HG03432 (cell line): Measurements from ENCODE around the gene PPBP.
"Not testable (repeated sequence)": the region's sequence is repeated elsewhere in the genome, so short reads cannot be mapped to it uniquely, and the experiment has no call there.

ENCODE experiments used
- ATAC-seq: cut with Tn5 transposase; IDR thresholded peaks from one replicate; pipeline ENCODE4 v1.9.1; 2021; ENCODE audit warnings: mild to moderate bottlenecking, moderate library complexity; ENCODE audit not compliant: unreplicated experiment

The PPBP gene

DNA sequence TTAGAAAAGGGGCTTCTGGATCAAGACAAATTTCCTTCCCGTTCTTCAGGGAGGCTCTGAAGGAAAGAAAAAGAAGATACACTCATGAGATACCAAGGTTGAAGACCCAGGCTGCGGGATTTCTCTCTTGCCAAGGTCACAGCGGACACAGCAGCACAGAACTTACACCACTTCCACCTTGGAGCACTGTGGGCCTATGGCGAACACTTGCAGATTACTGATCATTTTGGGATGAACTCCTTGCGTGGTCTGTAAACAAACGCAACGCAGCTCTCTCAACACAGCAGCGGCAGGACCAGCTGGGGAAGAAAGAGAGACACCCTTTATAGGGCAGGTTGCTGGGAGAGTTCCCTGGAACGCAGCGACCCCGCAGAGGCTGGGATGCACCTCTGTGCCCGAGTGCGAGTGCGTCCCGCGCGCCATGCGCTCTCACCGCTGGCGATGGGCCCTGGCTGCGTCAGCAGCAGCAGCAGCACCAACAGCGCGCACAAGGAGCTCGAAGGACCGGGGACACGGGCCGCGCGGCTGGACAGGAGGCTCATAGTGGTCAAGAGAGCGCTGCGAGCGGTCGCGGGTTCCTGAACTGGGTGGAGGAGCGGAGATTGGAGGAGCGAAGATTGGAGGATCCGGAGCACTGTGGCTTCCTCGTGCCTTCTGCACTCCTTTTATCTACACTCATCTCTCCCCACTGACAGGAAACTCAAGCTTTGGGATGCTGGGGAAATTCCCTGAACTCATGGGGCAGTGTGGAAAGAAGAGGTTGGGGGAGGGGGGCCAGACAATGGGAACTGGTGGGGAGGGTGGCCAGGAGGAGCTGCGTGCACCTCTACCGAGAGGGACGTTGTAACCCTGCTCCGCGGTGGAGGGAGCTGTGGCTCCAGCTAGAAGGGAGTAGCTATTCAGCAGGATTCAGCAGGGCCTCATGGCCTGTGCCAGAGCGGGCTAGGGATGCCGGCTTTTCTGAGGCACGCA, 10.3 kb upstream of the PPBP start, which contains the start of gene CXCL5:
CXCL5 (minus strand) TSS at position 638 of the 972 bp plus-strand sequence; CDS start at position 542, 96 bp downstream.
- ATAC-seq = no peak

DNA sequence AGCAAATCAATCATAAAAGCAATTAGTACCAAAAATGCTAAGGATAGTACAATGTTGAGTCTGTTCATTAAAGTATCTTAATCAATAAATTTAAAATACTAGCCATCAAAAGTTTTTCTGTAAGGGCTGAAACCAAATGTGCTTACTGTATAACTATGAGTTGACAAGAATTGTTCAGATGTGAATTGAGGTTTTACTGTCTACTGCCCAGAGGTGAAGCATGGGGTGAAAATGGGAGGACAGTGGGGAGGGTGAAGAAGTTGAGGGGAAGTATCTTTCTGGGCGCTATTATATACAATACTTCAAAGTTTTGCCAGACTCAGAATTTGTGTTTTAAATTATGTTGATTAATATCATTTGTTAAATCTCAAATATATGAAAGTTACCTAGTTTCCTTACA, 4.1 kb upstream of the PPBP start:
- no peak for ATAC-seq

DNA sequence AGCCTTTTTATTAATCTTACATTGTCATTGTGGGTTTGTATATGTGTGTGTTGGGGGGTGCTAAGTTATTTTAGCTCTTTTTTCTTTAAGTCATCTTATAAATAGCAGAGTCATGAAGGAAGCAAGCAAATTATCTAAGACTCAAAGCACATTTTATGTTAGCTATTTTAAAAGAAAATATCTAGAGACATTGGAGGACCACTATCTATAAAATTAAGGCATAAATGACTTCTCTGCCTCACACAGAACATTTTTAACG, 3.7 kb upstream of the PPBP start:
- ATAC-seq = no peak

DNA sequence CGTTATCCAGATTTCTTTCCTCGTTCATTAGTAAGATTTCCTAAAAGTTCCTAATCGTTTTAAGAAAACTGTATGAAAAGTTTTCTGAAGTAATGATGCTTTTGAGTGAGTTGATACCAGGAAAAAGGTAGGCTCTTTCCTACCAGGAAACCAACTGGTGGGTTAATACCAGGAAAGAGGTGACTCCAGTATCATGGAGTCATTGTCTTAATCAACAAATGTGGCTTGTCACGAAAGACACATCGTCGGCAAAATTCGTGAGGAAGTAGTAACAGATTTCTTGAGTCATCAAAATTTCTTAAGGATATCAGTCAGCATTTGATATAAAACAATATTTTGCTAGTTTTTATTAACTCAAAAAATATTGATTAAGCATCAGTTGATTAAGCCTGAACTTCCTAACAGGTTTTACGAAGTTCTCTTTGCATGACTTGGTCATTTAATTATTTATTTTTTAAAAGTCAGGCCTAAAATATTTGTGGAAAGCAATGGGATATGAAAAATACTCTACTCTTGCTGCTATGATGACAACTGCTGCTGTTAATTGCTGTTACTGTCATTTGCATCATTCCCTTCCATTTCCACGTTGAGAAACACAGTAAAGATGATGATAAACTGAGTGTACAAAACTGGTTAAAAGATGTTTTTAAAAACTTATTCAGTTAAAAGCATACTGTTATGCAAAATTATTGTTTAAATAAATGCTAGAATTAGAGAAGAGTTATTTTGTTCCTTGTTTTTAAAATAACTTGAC, 3.2 kb upstream of the PPBP start:
- ATAC-seq = no peak

DNA sequence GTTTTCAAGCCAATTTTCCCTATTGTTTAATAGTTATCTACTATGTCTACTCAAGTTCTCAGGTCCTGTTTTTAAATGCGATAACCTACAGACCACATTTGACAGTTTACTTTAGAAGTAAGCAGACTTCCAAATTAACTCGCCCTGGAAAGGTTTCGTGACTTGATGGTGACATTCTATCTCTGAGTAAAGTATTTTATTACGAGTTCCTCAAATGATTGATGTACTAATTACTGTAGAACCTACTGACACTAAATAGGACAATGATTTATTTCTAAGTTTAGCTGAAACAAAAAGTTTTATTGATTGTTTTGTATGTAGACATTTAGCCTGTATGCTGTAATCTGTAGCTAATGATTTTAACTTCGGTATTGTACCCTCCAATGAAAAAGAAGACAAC, 1.9 kb upstream of the PPBP start:
- ATAC-seq = no peak

DNA sequence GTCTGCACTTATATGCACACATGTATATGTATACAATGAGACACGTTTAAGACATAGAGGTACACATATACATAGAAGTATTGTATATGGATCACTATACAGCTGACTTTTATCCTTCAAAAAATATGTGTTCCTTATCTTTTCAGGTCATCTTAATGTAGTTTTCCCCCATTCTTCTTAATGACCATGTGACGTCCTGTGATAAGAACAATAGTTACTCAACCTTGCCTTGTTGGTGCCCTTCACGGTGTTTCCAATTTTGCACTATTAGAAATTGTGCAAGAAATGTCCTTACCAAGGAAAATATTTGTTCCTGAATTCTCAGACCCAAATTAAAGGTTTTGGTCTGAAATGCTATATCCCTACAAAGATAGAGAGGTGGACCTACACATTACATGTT, 1.0 kb upstream of the PPBP start:
- ATAC-seq = no peak

DNA sequence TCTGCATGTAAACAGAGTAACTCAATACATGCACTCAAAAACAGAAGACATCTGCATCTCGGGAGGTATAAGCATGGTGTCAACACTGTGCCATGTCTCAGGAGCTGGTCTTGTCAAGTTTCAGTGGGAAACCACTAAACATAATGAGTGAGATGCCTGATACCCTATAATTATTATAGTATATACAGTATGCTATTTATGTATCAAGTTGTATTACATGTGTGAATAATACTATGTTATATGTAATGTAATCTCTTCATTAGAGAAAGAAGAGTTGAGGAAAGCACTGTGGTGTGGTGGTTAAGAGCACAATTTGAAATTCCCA, 2.5 kb downstream of the PPBP start:
- ATAC-seq = no peak

DNA sequence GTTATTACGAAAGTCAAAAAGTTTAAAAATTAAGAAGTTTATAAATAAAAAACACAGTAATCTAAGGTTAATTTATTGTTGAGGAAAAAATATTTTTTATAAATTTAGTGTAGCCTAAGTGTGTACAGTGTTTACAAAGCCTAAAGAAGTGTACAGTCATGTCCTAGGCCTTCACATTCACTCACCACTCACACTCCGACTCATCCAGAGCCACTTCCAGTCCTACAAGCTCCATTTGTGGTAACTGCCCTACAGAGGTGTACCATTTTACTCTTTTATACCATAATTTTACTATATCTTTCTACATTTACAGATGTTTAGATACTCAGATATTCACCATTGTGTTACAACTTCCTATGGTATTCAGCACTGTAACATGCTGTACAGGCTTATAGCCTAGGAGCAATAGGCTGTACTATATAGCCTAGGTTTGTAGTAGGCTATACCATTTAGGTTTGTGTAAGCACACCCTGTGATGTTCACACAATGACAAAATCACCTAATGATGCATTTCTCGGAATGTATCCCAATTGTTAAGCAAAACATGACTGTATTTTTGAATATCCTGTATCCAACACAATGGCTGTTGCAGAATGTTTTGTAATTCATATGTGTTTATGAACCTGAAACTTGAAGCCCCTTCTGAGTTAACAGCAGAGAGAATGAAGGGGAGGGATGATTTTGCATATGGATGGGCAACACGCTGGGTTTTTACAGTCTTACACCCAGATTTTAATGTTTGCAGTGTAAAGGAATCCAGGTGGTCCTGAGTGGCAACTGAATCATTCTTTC, 3.1 kb downstream of the PPBP start:
- ATAC-seq = no peak

DNA sequence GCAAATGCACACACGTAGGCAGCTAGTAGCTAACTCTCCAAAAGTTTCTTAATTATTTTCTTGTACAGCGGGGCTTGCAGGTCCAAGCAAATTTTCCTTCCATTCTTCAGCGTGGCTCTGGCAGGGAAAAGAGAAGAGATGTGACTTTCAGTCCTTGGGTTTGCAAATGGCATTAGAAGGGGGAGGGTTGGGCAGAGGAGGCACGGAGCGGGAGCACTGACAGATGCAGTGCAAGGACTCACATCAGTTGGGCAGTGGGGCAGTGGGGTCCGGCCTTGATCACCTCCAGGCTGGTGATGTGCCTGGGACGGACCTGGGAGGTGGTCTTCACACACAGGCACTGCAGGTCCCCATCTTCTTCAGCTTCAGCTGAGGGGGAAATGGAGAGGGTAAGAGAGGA, 6.8 kb downstream of the PPBP start:
- not testable (repeated sequence) for ATAC-seq

DNA sequence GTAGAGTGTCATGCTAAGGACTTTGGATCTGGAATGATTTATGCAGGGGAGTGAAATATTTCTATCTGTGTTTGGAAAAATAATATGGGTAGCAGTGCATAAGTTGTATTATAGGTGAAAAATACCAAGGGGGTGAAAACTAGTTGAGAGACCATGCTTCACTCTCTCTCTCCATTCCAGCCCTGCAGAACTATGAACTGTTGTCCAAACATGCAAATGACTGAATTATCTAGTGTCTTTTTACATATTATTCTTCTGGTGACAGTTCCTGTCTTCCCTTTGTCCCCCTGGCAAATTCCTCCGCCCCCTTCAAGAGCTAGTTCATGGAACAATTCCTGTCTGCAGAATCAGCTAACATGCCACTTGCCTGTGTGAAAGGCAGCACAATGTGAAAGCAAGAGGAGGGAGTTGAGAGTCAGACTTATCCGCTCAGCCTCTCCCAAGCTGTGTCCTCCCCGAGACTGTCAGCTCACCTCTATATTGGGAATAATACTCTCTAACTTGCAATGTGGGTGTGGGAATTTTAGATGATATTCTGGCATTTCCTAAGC, 8.5 kb downstream of the PPBP start:
- ATAC-seq = no peak

DNA sequence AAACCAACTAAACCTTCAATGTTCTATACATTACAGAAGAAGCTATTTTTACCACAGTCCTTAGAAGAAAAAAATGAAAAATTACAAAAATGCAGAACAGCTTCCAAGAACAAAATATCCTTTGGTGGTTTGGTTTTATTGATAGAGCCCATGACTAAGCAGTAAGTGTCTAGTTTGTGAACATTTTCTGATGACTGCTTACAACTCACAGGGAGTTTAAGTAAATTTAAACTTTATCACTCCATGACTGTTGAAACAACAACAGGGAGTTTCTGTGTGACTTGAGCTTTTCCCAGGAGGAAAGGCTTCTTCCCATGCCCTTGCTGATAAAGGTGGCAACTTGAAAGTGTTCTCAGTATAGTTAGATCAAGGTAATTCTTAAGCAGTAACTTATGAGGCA, 9.1 kb downstream of the PPBP start:
- ATAC-seq = no peak

DNA sequence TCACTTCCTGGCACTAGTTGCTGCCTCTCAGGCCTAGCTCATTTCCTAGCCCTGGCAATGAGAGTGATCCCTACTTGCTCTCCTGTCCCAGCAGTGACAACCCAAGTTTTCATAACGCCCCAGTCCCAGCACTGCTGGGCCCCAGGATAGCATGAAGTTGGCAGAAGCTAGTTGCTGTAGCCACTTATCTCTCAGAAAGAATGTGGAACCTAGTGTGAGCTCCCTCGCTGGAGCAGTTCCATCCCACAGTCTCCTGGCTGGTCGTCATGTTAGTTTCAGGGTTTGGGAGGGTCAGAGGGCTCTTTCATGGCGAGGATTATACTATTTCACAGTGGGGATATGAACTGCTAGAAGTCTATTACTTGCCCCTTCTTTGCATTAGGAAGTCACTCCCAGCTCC, 11.3 kb downstream of the PPBP start:
- no peak for ATAC-seq

DNA sequence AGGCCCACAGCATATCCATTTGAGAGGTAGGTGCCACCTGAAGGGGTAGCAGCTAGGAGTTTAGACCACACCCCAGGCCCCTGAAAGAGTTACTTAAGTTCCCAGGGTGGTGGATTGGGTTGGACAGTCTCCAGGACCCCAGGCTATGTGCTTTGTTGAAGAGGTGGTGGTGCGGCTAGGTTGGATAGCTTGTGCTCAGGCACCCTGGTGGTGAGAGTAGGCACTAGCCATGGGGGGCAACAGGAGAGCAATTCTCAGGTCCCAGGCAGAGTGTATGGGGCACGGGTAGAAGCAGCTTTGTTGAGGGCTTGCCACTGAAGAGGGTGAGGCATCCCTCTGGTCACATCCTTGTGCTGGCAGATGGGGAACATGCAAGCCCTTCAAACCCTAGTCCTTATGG, 11.8 kb downstream of the PPBP start:
- ATAC-seq = no peak

DNA sequence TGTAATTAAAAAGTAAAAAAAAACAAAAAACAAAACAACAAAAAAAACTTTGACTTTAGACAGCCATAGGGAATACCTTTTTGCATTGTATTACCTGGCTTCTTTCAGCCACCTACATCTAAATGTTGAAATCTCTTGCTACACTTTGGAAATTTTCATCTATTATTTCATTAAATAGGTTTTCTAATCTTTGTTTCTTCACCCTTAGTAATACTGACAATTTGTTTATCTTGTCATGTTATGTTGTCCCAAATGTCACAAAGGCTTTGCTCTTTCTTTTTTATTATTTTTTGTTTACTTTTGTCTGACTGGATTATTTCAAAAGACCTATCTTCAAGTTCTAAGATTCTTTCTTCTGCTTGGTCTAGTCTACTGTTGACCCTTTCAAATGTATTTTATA, 13.6 kb downstream of the PPBP start:
- ATAC-seq = no peak

DNA sequence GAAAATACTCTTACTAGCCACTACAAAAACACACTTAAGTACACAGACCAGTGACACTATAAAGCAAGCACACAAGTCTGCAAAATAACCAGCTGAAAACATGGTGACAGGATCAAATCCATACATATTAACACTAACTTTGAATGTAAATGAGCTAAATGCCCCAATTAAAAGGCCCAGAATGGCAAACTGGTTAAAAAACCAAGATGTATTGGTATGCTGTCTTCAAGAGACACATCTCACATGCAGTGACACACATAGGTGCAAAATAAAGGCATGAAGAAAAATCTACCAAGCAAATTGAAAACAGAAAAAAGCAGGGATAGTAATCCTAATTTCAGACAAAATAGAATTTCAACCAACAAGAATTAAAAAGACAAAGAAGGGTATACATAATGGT, 17.0 kb downstream of the PPBP start:
- ATAC-seq = no peak

DNA sequence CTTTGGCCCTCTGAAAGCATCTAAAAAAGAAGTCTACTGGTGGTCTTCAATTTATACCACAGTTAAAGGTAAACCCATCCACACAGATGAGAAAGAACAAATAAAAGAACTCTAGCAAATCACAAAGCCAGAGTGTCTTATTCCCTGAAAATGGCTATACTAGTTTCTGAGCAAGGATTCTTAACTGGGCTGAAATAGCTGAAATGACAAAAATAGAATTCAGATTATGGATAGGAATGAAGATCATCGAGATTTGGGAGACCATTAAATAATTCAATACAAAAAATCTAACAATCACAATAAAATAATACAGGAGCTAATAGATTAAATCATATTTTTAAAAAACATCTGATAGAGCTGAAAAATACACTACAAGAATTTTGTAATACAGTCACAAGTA, 18.0 kb downstream of the PPBP start:
- ATAC-seq = no peak

DNA sequence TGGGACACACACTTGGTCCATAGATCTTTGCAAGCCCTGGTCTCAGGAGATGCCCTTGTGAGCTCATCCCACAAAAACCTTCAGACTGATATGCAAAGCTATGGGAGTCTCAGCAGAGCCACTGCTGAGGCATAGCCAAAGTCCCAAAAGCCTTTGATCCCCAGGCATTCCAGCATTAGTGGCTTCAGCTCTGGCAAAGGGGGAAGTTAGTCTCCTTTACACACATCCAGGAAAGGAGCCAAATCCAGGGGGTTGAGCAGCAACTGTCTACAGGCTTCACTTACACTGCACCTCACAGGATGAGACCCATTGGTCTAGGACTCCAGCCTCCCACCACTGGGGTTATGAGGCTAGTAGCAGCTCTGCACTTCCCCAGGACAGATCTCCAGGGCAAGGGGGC, 20.1 kb downstream of the PPBP start:
- ATAC-seq = no peak

DNA sequence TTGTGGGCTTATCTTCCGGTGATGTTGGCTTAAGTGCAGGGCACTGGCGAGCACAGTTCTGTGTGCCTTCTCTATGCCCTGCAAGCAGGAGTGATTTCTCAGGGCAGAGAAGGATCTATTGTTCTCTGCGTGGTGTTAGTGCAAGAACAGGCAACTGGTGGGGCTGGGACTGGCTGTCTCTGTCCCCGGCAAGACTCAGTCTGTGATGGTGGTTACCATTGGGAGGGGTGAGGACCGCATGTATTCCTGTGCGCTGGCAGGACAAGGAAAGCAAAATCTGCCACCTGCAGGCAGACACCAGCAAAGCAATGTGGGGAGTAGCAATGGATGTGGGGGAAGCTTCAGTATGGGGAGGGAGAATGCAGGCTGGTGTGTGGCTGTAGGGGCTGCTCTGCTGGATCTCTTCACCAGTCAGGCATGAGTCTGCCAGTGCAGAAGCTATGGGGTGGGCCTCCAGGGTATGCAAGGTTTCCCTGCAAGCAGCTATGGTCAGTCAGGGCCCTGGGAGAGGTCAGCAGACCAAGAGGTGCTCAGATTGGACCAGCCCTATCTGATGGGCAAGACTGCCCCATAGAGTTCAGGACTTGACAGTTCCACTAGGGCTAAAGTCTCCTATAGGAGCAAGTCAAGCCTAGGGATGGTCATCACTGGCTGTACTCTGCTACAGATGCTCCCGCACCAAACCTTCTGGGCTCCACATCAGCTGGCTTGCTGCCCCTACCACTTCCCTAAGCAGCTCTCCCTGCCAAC, 23.0 kb downstream of the PPBP start:
- no peak for ATAC-seq

DNA sequence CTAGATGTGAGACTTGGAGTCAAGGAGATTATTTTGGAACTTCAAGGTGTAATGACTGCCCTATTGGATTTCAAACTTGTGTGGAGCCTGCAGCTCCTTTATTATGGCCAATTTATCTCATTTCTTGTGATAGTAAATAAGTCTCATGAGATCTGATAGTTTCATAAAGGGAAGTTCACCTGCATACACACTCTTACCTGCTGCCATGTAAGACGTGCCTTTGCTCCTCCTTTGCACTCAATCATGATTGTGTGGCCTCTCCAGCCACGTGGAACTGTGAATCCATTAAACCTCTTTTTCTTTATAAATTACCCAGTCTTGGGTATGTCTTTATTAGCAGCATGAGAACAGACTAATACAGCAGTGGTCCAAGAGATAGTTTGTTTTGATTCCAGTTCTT, 25.3 kb downstream of the PPBP start:
- ATAC-seq = no peak

DNA sequence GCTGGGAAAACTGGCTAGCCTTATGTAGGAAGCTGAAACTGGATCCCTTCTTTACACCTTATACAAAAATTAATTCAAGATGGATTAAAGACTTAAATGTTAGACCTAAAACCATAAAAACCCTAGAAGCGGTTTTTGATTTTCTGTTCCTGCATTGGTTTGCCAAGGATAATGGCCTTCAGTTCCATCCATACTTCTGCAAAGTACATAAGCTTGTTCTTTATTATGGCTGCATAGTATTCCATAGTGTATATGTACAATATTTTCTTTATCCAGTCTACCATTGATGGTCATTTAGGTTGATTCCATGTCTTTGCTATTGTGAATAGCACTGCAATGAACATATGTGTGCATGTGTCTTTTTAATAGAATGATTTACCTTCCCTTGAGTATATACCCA, 28.9 kb downstream of the PPBP start:
- ATAC-seq = not testable (repeated sequence)

DNA sequence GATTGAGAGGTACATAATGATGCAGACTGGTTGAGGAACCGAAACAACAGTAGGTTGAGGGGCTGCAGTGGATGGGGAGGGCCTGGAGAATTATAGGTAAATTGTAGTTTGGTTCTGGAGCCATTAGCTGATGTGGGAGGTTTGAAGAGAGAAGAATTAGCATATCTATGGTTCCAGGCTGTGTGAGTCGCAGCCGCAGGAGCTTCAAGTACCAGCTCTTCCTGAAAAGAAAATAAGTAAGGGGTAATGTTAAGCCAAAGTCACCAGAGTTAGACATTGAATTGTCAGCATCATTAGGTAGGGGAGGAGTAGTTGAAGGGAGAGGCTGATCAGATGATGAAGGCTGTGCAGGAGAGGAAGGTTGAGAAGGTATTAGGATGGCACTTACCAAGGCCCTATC, 35.6 kb downstream of the PPBP start:
- ATAC-seq = no peak
